ENCODE measurements around the gene N4BP2L1.

N4BP2L1 gene

GRCh38 chr13:32431361-32431760 lies 3.4 kb upstream of the N4BP2L1 start:
- DNase-seq: no peak

DNA sequence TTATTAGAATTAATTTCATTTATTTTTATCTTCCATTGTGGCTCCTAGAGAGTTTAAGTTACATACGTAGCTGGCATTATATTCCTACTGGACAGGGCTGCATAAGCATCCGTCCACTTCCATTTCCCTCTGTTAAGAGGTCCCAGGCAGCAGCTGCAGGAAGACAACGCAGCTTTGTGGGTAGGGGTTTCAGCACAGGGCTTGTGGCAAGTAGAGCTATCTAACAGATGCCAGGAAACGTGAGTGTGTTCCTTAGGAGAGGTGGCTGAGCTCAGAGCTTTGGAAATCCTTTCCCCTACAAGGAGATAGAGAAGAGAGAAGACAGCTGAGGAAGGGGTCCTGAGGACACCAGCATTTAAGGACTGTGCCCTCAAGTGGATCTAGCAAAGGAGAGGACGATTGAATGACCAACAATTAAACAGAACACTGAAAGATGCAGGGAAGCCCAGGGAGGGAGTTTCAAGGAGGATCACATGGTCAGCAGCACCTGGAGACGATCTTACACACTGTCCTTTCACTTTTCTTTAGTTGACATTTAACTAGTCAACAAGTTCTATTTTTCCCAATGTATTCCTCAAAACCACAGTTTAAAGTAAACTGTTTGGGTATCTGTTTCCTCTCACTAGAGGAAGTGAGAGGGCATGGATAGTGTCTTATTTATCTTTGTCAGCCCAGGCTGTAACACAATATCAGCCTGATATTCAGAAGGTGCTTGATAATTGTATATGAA lies 2.3 kb upstream of the N4BP2L1 start:
- DNase-seq: no peak

- DNase-seq: no peak
Observed at GRCh38 chr13:32429433-32429909, 1.5 kb upstream of the N4BP2L1 start.

DNA sequence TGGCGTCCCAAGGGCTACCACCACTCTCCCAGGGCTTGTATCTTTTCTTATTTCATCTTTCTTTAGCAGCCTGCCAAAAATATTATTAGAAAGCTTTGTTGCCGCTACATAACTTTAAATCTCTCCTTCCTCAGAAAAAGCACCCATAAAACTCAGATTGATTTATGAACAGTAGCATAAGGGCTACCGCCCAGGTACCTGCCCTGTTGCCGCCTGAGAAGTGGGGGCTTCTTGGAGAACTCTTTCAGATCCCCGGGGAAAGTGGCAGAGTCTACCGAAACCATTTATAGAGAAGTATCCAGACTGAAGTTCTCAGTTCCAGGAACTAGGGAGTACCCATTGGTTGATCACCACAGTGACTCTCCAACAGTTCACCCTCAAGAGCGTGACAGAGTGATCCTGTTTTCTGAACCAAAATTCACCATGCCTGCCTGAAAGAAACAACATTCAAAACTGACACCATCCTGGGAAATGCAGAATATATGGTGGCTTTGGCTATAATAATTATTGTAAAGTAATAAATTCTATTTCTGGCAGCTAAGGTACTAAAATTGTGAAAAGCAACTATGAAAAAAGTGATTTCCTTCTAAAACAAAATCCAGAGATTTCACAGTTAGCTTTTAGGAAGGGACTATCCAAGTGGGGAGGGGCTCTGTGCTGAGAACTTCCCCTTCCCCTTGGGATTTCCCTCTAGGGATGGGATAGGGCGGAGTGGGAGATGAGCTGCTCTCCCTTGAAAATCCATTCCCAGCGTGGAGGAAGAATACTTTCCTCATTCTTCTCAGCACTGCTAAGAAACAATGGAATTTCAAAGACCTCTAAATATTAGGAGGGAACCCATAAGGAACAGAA lies 877 bp upstream of the N4BP2L1 start:
- peak; percentile 32 for DNase-seq

DNA sequence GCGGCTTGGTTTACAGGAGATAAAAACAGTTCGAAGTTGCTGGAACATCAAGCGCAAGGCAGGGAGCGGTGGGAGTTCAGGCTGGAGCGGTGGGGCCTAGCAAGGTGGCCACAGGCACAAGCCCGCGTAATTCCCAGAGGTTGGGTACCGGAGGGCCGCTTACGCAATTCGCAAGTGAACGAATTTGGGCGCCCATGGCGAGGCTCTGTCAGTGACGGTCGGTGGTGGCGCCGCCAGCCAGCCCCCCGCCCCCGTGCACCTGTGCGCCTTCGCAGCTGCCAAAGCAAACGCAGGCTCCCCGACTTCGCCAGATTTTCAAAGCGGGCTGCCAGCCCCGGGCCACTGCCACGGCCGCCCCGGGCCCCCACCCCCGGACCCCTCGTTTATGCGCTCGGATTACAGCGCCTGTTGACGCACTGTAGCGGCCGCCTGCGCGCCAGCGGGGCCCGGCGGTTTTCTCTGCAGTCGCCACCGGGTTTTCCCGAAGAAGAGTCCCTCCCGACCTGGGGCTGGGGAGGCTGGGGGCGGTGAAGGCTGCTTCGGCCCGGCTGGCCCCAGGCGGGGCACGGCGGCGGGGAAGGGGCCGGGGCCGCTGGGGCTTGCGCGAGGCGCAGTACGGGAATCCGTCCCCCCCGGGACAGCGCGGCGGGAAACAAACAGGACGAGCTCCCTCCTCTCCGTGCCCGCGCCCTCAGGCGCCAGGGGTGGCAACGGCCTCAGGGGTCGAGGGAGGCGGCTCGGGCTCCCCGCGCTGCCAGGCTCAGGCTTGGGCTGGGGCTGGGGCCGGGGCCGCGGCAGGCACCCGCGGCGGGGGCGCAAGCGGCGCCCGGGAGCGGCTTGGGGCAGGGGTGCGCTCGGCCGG lies 709 bp downstream of the N4BP2L1 start:
- DNase-seq: peak; percentile 58

DNA sequence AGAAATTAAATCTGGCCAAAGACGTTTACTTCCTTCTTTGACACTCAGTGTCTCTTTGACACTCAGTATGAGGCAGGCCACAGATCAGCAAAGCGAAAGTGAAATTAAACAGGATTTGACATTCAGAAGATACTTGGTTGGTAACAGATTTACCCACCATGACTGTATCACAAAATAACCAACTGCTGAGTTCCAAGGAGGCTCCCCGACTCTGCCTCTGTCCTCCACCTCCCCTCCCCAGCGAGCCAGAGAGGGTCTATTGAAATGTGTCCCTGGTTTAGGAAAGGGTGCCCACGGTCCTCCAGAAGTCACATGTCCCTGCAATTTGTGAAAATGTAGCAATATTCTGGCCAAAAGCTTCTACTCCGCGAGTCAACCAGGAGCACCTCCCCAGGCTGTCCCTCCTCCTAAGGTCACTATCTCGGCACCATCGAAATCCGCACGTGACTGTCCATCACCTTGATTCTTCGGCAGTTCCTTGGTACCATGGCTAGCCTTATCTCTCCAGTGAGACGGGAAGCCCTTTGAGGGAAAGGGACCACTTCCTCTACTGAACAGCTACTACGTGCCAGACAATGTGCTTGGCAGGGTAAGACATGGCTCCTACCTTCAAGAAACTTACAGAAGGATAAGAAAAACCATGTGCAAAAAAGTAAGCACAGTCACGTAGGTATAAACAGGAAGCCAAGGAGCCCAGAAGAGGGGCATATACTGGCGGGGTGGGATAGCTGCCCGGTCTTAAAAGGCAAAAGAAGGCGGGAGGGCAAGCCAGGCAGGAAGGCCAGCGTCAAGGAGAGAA lies 1.5 kb downstream of the N4BP2L1 start:
- DNase-seq: peak; percentile 82

- no peak for DNase-seq
Observed at GRCh38 chr13:32425158-32425557, 2.8 kb downstream of the N4BP2L1 start.

DNA sequence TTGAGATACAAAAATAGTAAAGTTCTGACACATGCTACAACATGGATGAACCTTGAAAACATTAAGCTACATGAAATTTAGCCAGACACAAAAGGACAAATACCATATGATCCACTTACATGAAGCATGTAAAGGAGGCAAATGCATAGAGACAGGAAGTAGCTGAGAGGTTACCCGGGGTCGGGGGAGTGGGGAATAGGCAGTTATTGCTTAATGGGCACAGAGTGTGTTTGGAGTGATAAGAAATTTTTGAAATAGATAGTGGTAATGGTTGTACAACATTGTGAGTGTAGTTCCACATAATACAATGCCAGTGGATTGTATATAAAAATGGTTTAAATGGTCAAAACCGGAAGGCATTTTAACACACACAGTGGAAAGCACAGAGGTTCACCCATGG lies 4.3 kb downstream of the N4BP2L1 start:
- DNase-seq: no peak

DNA sequence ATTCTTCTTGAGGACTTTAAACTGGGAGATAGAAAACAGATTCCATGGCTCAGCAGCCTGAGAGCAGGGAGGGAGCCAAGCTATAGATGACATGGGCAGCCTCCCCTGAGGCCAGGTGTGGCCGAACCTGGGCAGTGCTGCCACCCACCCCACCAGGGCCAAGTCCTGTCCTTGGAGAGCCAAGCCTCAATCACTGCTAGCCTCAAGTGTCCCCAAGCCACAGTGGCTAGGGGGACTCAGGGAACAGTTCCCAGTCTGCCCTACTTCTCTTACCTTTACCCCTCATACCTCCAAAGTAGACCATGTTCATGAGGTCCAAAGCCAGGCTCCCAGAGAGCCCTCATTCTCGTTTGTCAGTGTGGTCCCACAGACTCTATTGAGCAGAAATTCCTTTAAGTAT lies 8.1 kb downstream of the N4BP2L1 start:
- DNase-seq: no peak

DNA sequence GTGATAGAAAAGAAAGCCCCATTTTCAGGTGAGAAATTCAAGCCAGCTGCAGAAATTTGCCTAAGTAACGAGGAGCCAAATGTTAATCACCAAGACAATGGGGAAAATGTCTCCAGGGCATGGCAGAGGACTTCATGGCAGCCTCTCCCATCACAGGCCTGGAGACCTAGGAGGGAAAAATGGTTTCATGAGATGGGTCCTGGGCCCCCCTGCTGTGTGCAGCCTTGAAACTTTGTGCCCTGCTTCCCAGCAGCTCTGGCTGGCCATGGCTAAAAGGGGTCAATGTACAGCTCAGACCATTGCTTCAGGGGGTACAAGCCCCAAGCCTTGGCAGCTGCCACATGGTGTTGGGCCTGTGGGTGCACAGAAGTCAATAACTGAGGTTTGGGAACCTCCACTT lies 9.9 kb downstream of the N4BP2L1 start:
- no peak for DNase-seq

DNA sequence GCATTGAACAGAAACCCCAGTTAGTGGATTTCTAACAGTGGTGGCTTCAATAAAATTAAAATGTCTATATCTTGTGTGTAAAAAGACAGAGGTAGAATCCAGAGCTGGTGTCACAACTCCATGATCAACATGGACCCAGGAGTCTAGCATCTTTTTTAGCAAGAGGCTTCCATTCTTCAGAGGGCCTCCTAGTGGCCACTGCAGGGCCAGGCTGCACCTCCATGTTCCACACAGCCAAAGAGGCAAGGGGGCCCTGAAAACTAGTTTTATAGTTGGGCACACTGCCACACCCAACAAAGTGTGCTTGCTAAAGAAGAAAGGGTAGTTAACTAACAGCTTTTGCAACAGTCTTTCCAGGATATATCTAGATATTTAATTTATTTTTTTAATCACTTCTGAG lies 12.9 kb downstream of the N4BP2L1 start:
- peak; percentile 35 for DNase-seq

- no peak for DNase-seq
Observed at GRCh38 chr13:32414580-32414979, 13.3 kb downstream of the N4BP2L1 start.

- DNase-seq: no peak
Observed at GRCh38 chr13:32413284-32413683, 14.6 kb downstream of the N4BP2L1 start.

DNA sequence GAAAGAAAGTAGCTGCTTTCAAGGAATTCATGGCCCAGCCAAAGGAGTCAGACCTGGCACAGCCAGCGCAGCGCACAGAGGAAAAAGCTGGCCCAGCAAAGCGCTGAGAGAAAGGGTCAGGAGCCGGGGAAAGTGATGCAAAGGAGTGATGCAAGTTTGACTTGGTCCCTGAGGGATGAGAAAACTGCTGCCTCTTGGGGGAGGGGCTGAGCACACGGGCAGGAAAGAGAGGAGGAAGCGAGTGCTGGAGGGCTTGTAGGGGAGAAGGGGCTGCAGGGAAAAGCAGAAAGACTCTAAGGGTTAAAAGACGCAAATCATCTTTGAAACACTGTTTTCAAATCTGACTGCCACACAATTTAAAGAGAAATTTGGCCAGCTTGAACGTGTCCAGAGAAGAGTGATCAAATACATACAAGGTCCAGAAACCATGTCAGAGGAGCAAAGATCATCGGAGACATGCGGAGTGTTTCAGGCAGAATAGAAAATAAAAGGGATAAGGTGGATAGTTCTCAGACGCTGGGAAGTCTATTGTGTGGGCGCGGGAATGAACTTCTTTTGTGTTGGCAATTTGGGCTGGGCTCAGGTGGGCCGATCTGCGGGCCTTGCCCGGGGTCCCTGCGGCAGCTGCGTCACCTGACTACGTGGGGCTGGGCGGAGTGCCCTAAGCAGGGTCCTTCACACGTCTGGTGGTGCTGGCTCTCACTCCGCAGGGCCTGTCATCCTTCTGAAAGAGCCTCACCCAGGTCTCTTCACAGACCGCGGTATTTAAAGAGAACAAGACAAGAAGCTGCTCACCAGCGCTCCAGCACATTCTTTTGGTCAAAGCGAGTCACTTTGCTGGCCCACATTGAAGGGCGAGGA lies 18.1 kb downstream of the N4BP2L1 start:
- no peak for DNase-seq

GRCh38 chr13:32409001-32409313 lies 19.0 kb downstream of the N4BP2L1 start:
- no peak for DNase-seq

GRCh38 chr13:32408296-32409000 lies 19.5 kb downstream of the N4BP2L1 start:
- DNase-seq: no peak

GRCh38 chr13:32407854-32408253 lies 20.1 kb downstream of the N4BP2L1 start:
- no peak for DNase-seq

GRCh38 chr13:32403108-32403507 lies 24.8 kb downstream of the N4BP2L1 start:
- DNase-seq: no peak

GRCh38 chr13:32391101-32391619 lies 36.8 kb downstream of the N4BP2L1 start:
- no peak for DNase-seq

- DNase-seq: no peak
Observed at GRCh38 chr13:32390484-32390883, 37.4 kb downstream of the N4BP2L1 start.

DNA sequence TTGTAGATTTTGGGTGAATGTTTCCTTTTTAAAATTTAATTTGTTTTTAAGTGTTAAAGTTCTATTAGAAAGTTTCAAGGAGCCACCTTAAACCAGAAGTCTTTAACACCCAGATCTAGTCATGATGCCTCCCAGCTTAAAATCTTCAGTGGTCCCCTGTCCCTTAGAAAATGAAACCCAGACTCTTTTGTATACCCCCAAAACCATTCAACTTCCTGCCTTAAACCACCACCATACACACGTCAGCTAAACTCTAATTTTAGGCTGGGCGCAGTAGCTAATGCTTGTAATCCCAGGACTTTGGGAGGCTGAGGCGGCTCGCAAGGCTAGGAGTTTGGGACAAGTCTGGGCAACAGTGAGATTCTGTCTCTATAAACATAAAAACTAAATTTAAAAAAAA lies 37.9 kb downstream of the N4BP2L1 start:
- DNase-seq: peak; percentile 47
